Lung (tissue), 14 donors: ENCODE measurements around the gene TRIM49C. TPM values are rescaled to one million over a fixed set of nuclear protein-coding genes. Genes with fewer than 3 reads are reported as not detected.
"Not testable (repeated sequence)": the region's sequence is repeated elsewhere in the genome, so short reads cannot be mapped to it uniquely, and the experiment has no call there.

Experiments used
- ATAC-seq: fragments of 200-7000 bp; cut with Tn5 transposase; one replicate; pipeline ENCODE4 v1.9.1; 2020; ENCODE audit warnings: moderate number of reproducible peaks; ENCODE audit not compliant: insufficient read depth, low FRiP score
- DNase-seq, 3 donors: peaks; one replicate each; pipeline ENCODE4 v3.0.0-alpha.2; 2013 to 2017
- H3K27ac ChIP-seq, 2 donors: one replicate each; pipeline ENCODE4 v1.5.1; 2013; ENCODE audit warnings: mild to moderate bottlenecking in 2 of 2, moderate library complexity in 2 of 2, control low read depth in 1 of 2, inconsistent platforms in 1 of 2, low read depth in 1 of 2, low read length in 1 of 2
- H3K27me3 ChIP-seq, 3 donors: one replicate each; pipeline ENCODE4 v1.5.1; 2013; ENCODE audit warnings: low read length in 2 of 3; ENCODE audit not compliant: control insufficient read depth in 3 of 3, insufficient read depth in 3 of 3
- H3K36me3 ChIP-seq, 4 donors: one replicate each; pipeline ENCODE4 v1.5.1; 2013; ENCODE audit warnings: low read length in 4 of 4, mild to moderate bottlenecking in 1 of 4, moderate library complexity in 1 of 4; ENCODE audit not compliant: control insufficient read depth in 4 of 4, insufficient read depth in 4 of 4
- H3K4me1 ChIP-seq, 5 donors: one replicate each; pipeline ENCODE4 v1.5.1; 2013; ENCODE audit warnings: low read length in 5 of 5, mild to moderate bottlenecking in 2 of 5, moderate library complexity in 1 of 5; ENCODE audit not compliant: control insufficient read depth in 5 of 5, insufficient read depth in 5 of 5
- H3K4me3 ChIP-seq: one replicate; pipeline ENCODE4 v1.5.1; 2013; ENCODE audit warnings: mild to moderate bottlenecking, control low read depth, moderate library complexity
- H3K9ac ChIP-seq, 2 donors: one replicate each; pipeline ENCODE4 v1.5.1; 2013; ENCODE audit warnings: low read length in 2 of 2, control low read depth in 1 of 2; ENCODE audit not compliant: insufficient read depth in 1 of 2
- H3K9me3 ChIP-seq, 4 donors: one replicate each; pipeline ENCODE4 v1.5.1; 2013; ENCODE audit warnings: low read length in 3 of 4, mild to moderate bottlenecking in 1 of 4, moderate library complexity in 1 of 4; ENCODE audit not compliant: control insufficient read depth in 4 of 4, insufficient read depth in 3 of 4
- WGBS, 2 donors: extraction: QIAGEN DNeasy Blood & Tissue Kit; methylation state at CpG; one replicate each; pipeline ENCODE4 v1.1.7; 2013; 5-methylcytosine and 5-hydroxymethylcytosine counted together
- long read RNA-seq, 5 donors: transcript quantifications; one replicate each; lab custom pipeline, GENCODE V29; 2026
- polyA plus RNA-seq, 2 donors: library from polyadenylated mRNA; stranded (reverse); fragments of 200-250 nt; gene quantifications; one replicate each; pipeline ENCODE4 v1.2.1, GENCODE V29; 2013
- total RNA-seq, 2 donors: library from RNA; depleted of rRNA in 1 of 2; stranded (reverse); fragments of >200 nt in 1 of 2; gene quantifications; one replicate each; pipeline ENCODE4 v1.2.1, GENCODE V29; 2014 to 2021
- donor health status: Bipolar disorder and iron deficiency.
- donor health status: healthy.
- donor health status: DM: yes; HTN: yes; CAD: no.

TRIM49C gene
- not detected for total RNA-seq
- not detected for polyA plus RNA-seq
- long read RNA-seq, donor 1 = 0 reads
- long read RNA-seq, donor 2 = 0 reads
- long read RNA-seq, donor 3 = 0 reads
- long read RNA-seq, donor 4 = 0 reads
- long read RNA-seq, donor 5 = 0 reads

GRCh38 chr11:90030806-90031205 is at the start of gene TRIM49C:
TRIM49C (plus strand) TSS chr11:90031106; CDS start chr11:90035212, 4,106 bp downstream.
- 95 to 100% methylated on average over 1 to 2 of the region's 2 CpGs for WGBS, 2 donors

GRCh38 chr11:90024184-90024583 is 6.7 kb upstream of the TRIM49C start:
- H3K27me3 ChIP-seq, H3K4me1 ChIP-seq, H3K9me3 ChIP-seq, H3K4me3 ChIP-seq, DNase-seq, H3K36me3 ChIP-seq, H3K9ac ChIP-seq, ATAC-seq, H3K27ac ChIP-seq: not testable (repeated sequence)
- 75 to 77% methylated on average over 2 of the region's 3 CpGs for WGBS, 2 donors

More at GRCh38 chr11:90030806-90031205, at the start of gene TRIM49C:
- not testable (repeated sequence) for H3K4me1 ChIP-seq, ATAC-seq, H3K4me3 ChIP-seq, DNase-seq, H3K27me3 ChIP-seq, H3K36me3 ChIP-seq, H3K9ac ChIP-seq, H3K27ac ChIP-seq, H3K9me3 ChIP-seq

GRCh38 chr11:90051591-90052209 is 20.8 kb downstream of the TRIM49C start:
- WGBS, 2 donors = 27 to 56% methylated on average over 11 to 27 of the region's 41 CpGs
- not testable (repeated sequence) for H3K4me1 ChIP-seq, H3K27me3 ChIP-seq, H3K9me3 ChIP-seq, H3K36me3 ChIP-seq, H3K9ac ChIP-seq, H3K4me3 ChIP-seq, DNase-seq, H3K27ac ChIP-seq, ATAC-seq

GRCh38 chr11:90052311-90052710 is 21.4 kb downstream of the TRIM49C start:
- H3K36me3 ChIP-seq, H3K27me3 ChIP-seq, ATAC-seq, H3K9ac ChIP-seq, H3K4me1 ChIP-seq, DNase-seq, H3K9me3 ChIP-seq, H3K4me3 ChIP-seq, H3K27ac ChIP-seq: not testable (repeated sequence)
- WGBS, 2 donors = 5 to 6% methylated on average over 11 to 15 of the region's 33 CpGs

- not testable (repeated sequence) for H3K4me3 ChIP-seq, H3K27me3 ChIP-seq, H3K9ac ChIP-seq, ATAC-seq, H3K4me1 ChIP-seq, H3K27ac ChIP-seq, DNase-seq, H3K9me3 ChIP-seq, H3K36me3 ChIP-seq
- 27 to 31% methylated on average over 7 to 9 of the region's 28 CpGs for WGBS, 2 donors
These were observed 22.6 kb downstream of the TRIM49C start for GRCh38 chr11:90053545-90053944.

GRCh38 chr11:90085650-90086049 is 54.7 kb downstream of the TRIM49C start, which contains the start of gene UBTFL1:
UBTFL1 (plus strand) TSS chr11:90085950; CDS start chr11:90085950, 0 bp downstream.
- H3K4me1 ChIP-seq = not testable (repeated sequence)

GRCh38 chr11:90088731-90089130 is 57.8 kb downstream of the TRIM49C start:
- not testable (repeated sequence) for DNase-seq, H3K27me3 ChIP-seq, H3K4me1 ChIP-seq, H3K4me3 ChIP-seq, ATAC-seq, H3K27ac ChIP-seq, H3K36me3 ChIP-seq, H3K9ac ChIP-seq, H3K9me3 ChIP-seq
- 59 to 68% methylated on average over 2 of the region's 2 CpGs for WGBS, 2 donors

More at GRCh38 chr11:90085650-90086049, 54.7 kb downstream of the TRIM49C start, which contains the start of gene UBTFL1:
- not testable (repeated sequence) for H3K4me3 ChIP-seq, H3K36me3 ChIP-seq, H3K9me3 ChIP-seq, H3K27ac ChIP-seq, ATAC-seq, H3K9ac ChIP-seq, H3K27me3 ChIP-seq, DNase-seq
- 83 to 85% methylated on average over 2 to 3 of the region's 3 CpGs for WGBS, 2 donors
